SK-N-SH (cell line): Measurements from ENCODE around the gene PLEKHA6.

Experiments
- EZH2phosphoT487 ChIP-seq: fragments of 200-600 bp; sonication (generic); IDR thresholded peaks from 2 replicates; pipeline ENCODE4 v1.6.1; 2017; ENCODE audit warnings: low read depth, mixed run types, mild to moderate bottlenecking, antibody characterized with exemption, moderate library complexity, borderline replicate concordance
- TEAD4 ChIP-seq: IDR thresholded peaks from 2 replicates; pipeline ENCODE4 v1.4.0; 2012; ENCODE audit warnings: mild to moderate bottlenecking, borderline replicate concordance; ENCODE audit not compliant: insufficient read depth

GRCh38 chr1:204202481-204202880 is 157.2 kb downstream of the PLEKHA6 start:
- TF ChIP-seq TEAD4 (no peak), EZH2phosphoT487 (no peak)
